Activated CD4-positive, alpha-beta T cell treated with anti-CD3 and anti-CD28 coated beads for 36 hours (primary cell): ENCODE measurements around the gene C1orf216. TPM values are rescaled to one million over a fixed set of nuclear protein-coding genes. Genes with fewer than 3 reads are reported as not detected.
"Not testable (repeated sequence)": the region's sequence is repeated elsewhere in the genome, so short reads cannot be mapped to it uniquely, and the experiment has no call there.

Source experiments
- ATAC-seq: fragments of 200-7000 bp; cut with Tn5 transposase; one replicate; pipeline ENCODE4 v1.10.0; 2021; ENCODE audit warnings: mild to moderate bottlenecking, moderate library complexity
- CTCF ChIA-PET: fragments of 350-600 bp; sonication (Branson Sonifier 250); formaldehyde crosslinking; loops from one replicate; lab custom pipeline; 2021; ENCODE audit warnings: antibody characterized with exemption; lab: Charles Lee
- POLR2A ChIA-PET: fragments of 350-600 bp; sonication (Branson Sonifier 250); formaldehyde crosslinking; loops from one replicate; lab custom pipeline; 2021; ENCODE audit warnings: antibody characterized with exemption, inconsistent platforms; lab: Charles Lee
- DNase-seq: peaks from one replicate; pipeline ENCODE4 v3.0.0-alpha.2; 2020
- H3K27ac Mint-ChIP-seq: one replicate; pipeline ENCODE4 v1.8.0; 2021; ENCODE audit warnings: mixed read lengths
- H3K27me3 Mint-ChIP-seq: one replicate; pipeline ENCODE4 v1.8.0; 2021; ENCODE audit warnings: mixed read lengths
- H3K36me3 Mint-ChIP-seq: one replicate; pipeline ENCODE4 v1.8.0; 2021; ENCODE audit warnings: low read depth, mixed read lengths
- H3K4me1 Mint-ChIP-seq: one replicate; pipeline ENCODE4 v1.8.0; 2021; ENCODE audit warnings: mixed read lengths
- H3K4me3 Mint-ChIP-seq: one replicate; pipeline ENCODE4 v1.8.0; 2021; ENCODE audit warnings: mild to moderate bottlenecking, moderate library complexity, mixed read lengths
- H3K9me3 Mint-ChIP-seq: one replicate; pipeline ENCODE4 v1.8.0; 2021; ENCODE audit warnings: low read depth, mixed read lengths
- intact Hi-C, 2 experiments: fragments of 100-400 bp; cut with DNase I in 1 of 2; cut with micrococcal nuclease in 1 of 2; formaldehyde crosslinking; loops; one replicate each; pipeline versions ENCODE4 v1.14.2 to v1.15.1; 2022 to 2024; cut with DNase I, micrococcal nuclease
- total RNA-seq, 2 experiments: library from RNA; stranded (reverse); gene quantifications; one replicate each; pipeline ENCODE4 v1.2.3, GENCODE V29; 2021

The C1orf216 gene
- total RNA-seq, 2 experiments from 2014 or later, result 7.4 to 10.9 TPM

- ATAC-seq (peak; percentile 89), DNase-seq (peak; percentile 65)
- H3K4me3 Mint-ChIP-seq, result no peak overlapping the region
- H3K4me1 Mint-ChIP-seq, result no peaks in the 10 kb centered on the region
- ChIA-PET CTCF (interaction anchor here (0.5 to 4.0 kb wide), 38 partner anchors 11 to 875 kb away, joined by 3 to 46 read pairs (median 3); partner anchors contain the start of genes CLSPN and TFAP2E), POLR2A (interaction anchor here (0.6 to 0.7 kb wide), 2 partner anchors 53 to 328 kb away, joined by 3 read pairs; no protein-coding TSS in a partner anchor)
- intact Hi-C loops, result loop anchor here (1.0 to 2.0 kb wide), 2 partner anchors 48 to 157 kb away; no protein-coding TSS in a partner anchor
- peaks cover 3% of the 10 kb centered on the region for H3K36me3 Mint-ChIP-seq
- no peak overlapping the region for H3K27ac Mint-ChIP-seq
- H3K27me3 Mint-ChIP-seq, result no peaks in the 10 kb centered on the region
- H3K9me3 Mint-ChIP-seq, result no peaks in the 10 kb centered on the region
Observed at GRCh38 chr1:35726450-35727433, 8.1 kb upstream of the C1orf216 start.

GRCh38 chr1:35725596-35725995 lies 6.9 kb upstream of the C1orf216 start:
- Mint-ChIP-seq H3K9me3 (no peaks in the 10 kb centered on the region), H3K36me3 (peaks cover 3% of the 10 kb centered on the region), H3K4me1 (no peaks in the 10 kb centered on the region), H3K4me3 (no peak overlapping the region), H3K27ac (no peak overlapping the region), H3K27me3 (no peaks in the 10 kb centered on the region)
- ChIA-PET CTCF (interaction anchor here (0.6 to 4.0 kb wide), 13 partner anchors 10 to 614 kb away, joined by 3 to 46 read pairs (median 3); partner anchors contain the start of genes CLSPN and TFAP2E), POLR2A (no interaction called here)
- no peak for DNase-seq
- ATAC-seq, result no peak
- intact Hi-C loops, result no loop called here

GRCh38 chr1:35717911-35718476 lies 690 bp downstream of the C1orf216 start:
- CTCF ChIA-PET, result interaction anchor here (0.6 to 5.5 kb wide), 12 partner anchors 9 to 161 kb away, joined by 3 to 46 read pairs (median 4); partner anchors contain the start of genes KIAA0319L and NCDN
- H3K4me3 Mint-ChIP-seq, result peak overlapping the region; percentile 78
- H3K4me1 Mint-ChIP-seq, result peaks cover 31% of the 10 kb centered on the region
- no peaks in the 10 kb centered on the region for H3K9me3 Mint-ChIP-seq
- intact Hi-C loops, result loop anchor here (1.0 to 5.0 kb wide), 9 partner anchors 51 to 851 kb away; partner anchors contain the start of genes CLSPN (in 1 of the 2), KIAA0319L (in 1 of the 2), NCDN (in 1 of the 2) and PSMB2 (in 1 of the 2)
- H3K36me3 Mint-ChIP-seq, result peaks cover 12% of the 10 kb centered on the region
- ATAC-seq (no peak), DNase-seq (peak; percentile 27)
- H3K27me3 Mint-ChIP-seq, result no peaks in the 10 kb centered on the region
- peak overlapping the region; percentile 44 for H3K27ac Mint-ChIP-seq
- POLR2A ChIA-PET, result interaction anchor here (0.6 to 1.6 kb wide), 2 partner anchors 38 to 52 kb away, joined by 4 read pairs; partner anchors contain the start of gene CLSPN

- Mint-ChIP-seq H3K36me3 (peaks cover 12% of the 10 kb centered on the region), H3K4me3 (peak overlapping the region; percentile 37), H3K4me1 (peaks cover 31% of the 10 kb centered on the region), H3K27me3 (no peaks in the 10 kb centered on the region), H3K27ac (no peak overlapping the region), H3K9me3 (no peaks in the 10 kb centered on the region)
- intact Hi-C loops, result loop anchor here (1.0 to 5.0 kb wide), 5 partner anchors 57 to 848 kb away; no protein-coding TSS in a partner anchor
- peak; percentile 90 for DNase-seq
- POLR2A ChIA-PET, result interaction anchor here (0.6 to 0.8 kb wide), 5 partner anchors 52 to 256 kb away, joined by 3 read pairs; no protein-coding TSS in a partner anchor
- CTCF ChIA-PET, result interaction anchor here (0.6 to 5.5 kb wide), 37 partner anchors 9 to 282 kb away, joined by 3 to 46 read pairs (median 5); partner anchors contain the start of genes CLSPN, KIAA0319L, NCDN and TFAP2E
- peak; percentile 61 for ATAC-seq
Observed at GRCh38 chr1:35715568-35716002, 3.1 kb downstream of the C1orf216 start.

GRCh38 chr1:35714921-35715567 lies 3.6 kb downstream of the C1orf216 start:
- H3K9me3 Mint-ChIP-seq, result no peaks in the 10 kb centered on the region
- CTCF ChIA-PET, result interaction anchor here (0.7 to 5.5 kb wide), 31 partner anchors 8 to 282 kb away, joined by 3 to 46 read pairs (median 6); partner anchors contain the start of genes CLSPN, KIAA0319L, NCDN and TFAP2E
- ATAC-seq, result no peak
- H3K4me3 Mint-ChIP-seq, result no peak overlapping the region
- H3K27me3 Mint-ChIP-seq, result no peaks in the 10 kb centered on the region
- H3K27ac Mint-ChIP-seq, result no peak overlapping the region
- intact Hi-C loops, result loop anchor here (1.0 to 5.0 kb wide), 5 partner anchors 57 to 848 kb away; no protein-coding TSS in a partner anchor
- peaks cover 31% of the 10 kb centered on the region for H3K4me1 Mint-ChIP-seq
- peaks cover 12% of the 10 kb centered on the region for H3K36me3 Mint-ChIP-seq
- no peak for DNase-seq
- POLR2A ChIA-PET, result interaction anchor here (0.6 to 1.2 kb wide), 5 partner anchors 52 to 156 kb away, joined by 3 read pairs; no protein-coding TSS in a partner anchor

GRCh38 chr1:35711098-35711497 lies 7.6 kb downstream of the C1orf216 start:
- H3K27ac Mint-ChIP-seq, DNase-seq, H3K9me3 Mint-ChIP-seq, ATAC-seq, H3K4me3 Mint-ChIP-seq, intact Hi-C loops: not testable (repeated sequence)
- peaks cover 22% of the 10 kb centered on the region for H3K27me3 Mint-ChIP-seq
- POLR2A ChIA-PET, result interaction anchor here (0.7 kb wide), 1 partner anchor 696 kb away, joined by 3 read pairs; no protein-coding TSS in a partner anchor
- peaks cover 12% of the 10 kb centered on the region for H3K36me3 Mint-ChIP-seq
- H3K4me1 Mint-ChIP-seq, result peaks cover 28% of the 10 kb centered on the region
- CTCF ChIA-PET, result interaction anchor here (0.6 to 1.5 kb wide), 5 partner anchors 14 to 146 kb away, joined by 3 read pairs; no protein-coding TSS in a partner anchor

- ChIA-PET CTCF (interaction anchor here (0.5 kb wide), 1 partner anchor 9 kb away, joined by 3 read pairs; no protein-coding TSS in a partner anchor), POLR2A (no interaction called here)
- peak overlapping the region; percentile 49 for H3K4me3 Mint-ChIP-seq
- DNase-seq, result no peak
- intact Hi-C loops, result no loop called here
- H3K27ac Mint-ChIP-seq, result no peak overlapping the region
- peaks cover 22% of the 10 kb centered on the region for H3K27me3 Mint-ChIP-seq
- peaks cover 5% of the 10 kb centered on the region for H3K36me3 Mint-ChIP-seq
- H3K4me1 Mint-ChIP-seq, result peaks cover 18% of the 10 kb centered on the region
- H3K9me3 Mint-ChIP-seq, result no peaks in the 10 kb centered on the region
- ATAC-seq, result no peak
Observed at GRCh38 chr1:35708952-35709351, 9.7 kb downstream of the C1orf216 start.

GRCh38 chr1:35708441-35708921 lies 10.2 kb downstream of the C1orf216 start:
- ATAC-seq (peak; percentile 71), DNase-seq (peak; percentile 62)
- Mint-ChIP-seq H3K4me3 (peak overlapping the region; percentile 49), H3K27me3 (peaks cover 22% of the 10 kb centered on the region), H3K36me3 (peaks cover under 1% of the 10 kb centered on the region), H3K9me3 (no peaks in the 10 kb centered on the region), H3K27ac (no peak overlapping the region), H3K4me1 (peaks cover 18% of the 10 kb centered on the region)
- CTCF ChIA-PET, result interaction anchor here (0.5 to 0.6 kb wide), 2 partner anchors 9 to 75 kb away, joined by 3 to 4 read pairs; no protein-coding TSS in a partner anchor
- intact Hi-C loops, result no loop called here
- POLR2A ChIA-PET, result interaction anchor here (0.6 kb wide), 1 partner anchor 209 kb away, joined by 7 read pairs; no protein-coding TSS in a partner anchor

GRCh38 chr1:35707601-35708440 lies 10.9 kb downstream of the C1orf216 start:
- no peak overlapping the region for H3K27ac Mint-ChIP-seq
- H3K36me3 Mint-ChIP-seq, result no peaks in the 10 kb centered on the region
- H3K27me3 Mint-ChIP-seq, result peaks cover 26% of the 10 kb centered on the region
- DNase-seq (peak; percentile 56), ATAC-seq (peak; percentile 41)
- ChIA-PET CTCF (interaction anchor here (0.6 to 1.3 kb wide), 3 partner anchors 8 to 234 kb away, joined by 3 to 10 read pairs (median 4); no protein-coding TSS in a partner anchor), POLR2A (interaction anchor here (0.6 kb wide), 1 partner anchor 208 kb away, joined by 7 read pairs; no protein-coding TSS in a partner anchor)
- intact Hi-C loops, result no loop called here
- peak overlapping the region; percentile 60 for H3K4me3 Mint-ChIP-seq
- peaks cover 18% of the 10 kb centered on the region for H3K4me1 Mint-ChIP-seq
- no peaks in the 10 kb centered on the region for H3K9me3 Mint-ChIP-seq
